ENCODE data around the gene PHAF1.
"Not testable (repeated sequence)": the region's sequence is repeated elsewhere in the genome, so short reads cannot be mapped to it uniquely, and the experiment has no call there.

Gene PHAF1

DNA sequence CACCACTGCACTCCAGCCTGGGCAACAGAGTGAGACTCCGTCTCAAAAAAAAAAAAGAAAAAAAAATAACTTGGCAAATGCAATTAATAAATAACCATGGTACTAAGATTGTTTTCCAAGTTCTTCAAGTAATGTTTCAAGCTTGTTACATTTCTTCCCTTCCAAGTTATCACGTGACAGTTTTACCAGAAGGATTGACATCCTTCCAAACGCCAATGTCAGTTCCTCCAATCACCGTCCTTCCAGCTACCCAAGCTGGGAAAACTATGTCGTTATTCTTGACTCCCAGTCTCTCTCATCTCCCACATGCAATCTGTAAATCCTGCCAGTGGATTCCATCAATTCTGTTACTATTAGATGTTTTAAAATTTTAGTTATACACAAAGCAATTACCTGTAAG is 3.9 kb upstream of the PHAF1 start:
- DNase-seq: no peak

GRCh38 chr16:67108489-67108888 is 1.3 kb upstream of the PHAF1 start:
- DNase-seq: no peak

DNA sequence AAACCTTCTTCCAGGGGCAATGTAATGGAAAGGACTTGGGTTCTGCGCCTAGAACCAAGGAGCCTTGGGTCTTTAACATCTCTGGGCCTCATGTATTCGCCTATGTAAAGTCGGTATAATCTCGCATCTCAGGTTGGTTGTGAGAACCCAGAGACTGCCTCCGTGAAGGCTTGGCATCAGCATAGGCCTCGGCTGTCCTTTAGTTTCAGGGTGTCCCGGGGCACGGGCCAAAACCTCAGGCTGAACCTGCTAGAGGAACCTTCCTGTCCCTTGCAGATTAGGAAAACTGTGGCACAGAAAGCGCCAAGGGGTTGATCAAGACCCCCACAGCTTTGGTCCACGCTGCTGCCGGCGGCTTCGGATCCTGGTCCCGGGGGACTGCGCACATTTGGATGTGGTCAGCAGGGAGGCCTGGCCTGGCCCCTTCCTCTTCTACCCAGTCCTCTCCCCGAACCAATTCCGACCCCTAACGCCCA is 772 bp upstream of the PHAF1 start:
- no peak for DNase-seq

DNA sequence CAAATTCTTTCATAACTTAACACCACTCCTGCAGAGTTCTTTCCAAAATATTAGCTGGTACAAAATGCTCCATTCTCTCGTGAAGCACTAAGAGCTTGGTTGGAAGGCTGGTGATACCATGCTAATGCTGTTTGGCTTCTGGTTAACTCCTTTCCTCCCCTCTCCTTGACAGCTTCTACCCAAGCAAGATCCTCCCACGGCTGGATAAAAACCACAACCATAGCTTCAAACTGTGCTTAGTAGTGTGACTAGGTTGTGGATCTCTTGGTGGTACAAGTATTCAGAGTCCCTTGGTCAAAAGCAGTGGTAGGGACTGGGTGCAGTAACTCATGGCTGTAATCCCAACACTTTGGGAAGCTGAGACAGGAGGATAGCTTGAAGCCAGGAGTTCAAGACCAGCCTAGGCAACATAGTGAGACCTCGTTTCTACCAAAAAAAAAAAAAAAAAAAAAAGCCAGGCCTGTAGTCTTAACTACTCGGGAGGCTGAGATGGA is 2.3 kb downstream of the PHAF1 start:
- no peak for DNase-seq

DNA sequence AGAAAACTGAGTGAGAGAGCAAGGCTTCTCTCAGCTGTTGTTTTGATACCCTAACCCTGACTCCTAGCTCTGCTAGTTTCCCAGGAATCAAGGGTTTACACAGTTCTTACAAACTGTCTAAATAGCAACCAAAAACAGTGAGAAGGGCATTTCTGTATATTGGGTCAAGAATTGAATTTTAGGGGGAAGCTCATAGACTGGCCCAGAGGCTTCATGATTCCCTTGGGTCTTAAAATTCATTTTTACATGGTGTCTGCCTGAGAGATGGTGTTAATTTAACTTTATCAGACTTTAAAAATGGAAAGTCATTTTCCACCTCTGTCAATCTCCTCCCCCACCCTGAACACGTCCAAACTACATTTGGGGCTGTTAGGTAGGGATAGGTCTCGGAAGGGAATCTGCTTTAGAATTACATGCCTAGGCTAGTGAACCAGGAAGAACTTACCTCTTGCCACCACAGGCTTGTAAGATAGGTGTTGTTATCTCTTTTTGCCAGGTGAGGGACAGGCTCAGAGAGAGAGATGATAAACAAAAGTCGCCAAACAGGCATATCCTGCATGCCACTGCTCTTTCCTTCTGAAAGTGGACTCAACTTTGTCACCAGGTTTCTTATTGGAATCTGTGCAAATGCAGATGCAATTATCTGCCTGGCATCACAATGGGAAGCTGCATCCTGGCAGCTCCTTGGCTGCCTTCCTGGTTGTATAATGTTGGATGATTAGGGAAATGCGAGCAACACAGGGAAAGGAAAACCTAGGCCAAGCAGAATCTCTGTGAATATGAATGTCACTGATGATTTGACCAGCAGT is 3.1 kb downstream of the PHAF1 start:
- no peak for DNase-seq

DNA sequence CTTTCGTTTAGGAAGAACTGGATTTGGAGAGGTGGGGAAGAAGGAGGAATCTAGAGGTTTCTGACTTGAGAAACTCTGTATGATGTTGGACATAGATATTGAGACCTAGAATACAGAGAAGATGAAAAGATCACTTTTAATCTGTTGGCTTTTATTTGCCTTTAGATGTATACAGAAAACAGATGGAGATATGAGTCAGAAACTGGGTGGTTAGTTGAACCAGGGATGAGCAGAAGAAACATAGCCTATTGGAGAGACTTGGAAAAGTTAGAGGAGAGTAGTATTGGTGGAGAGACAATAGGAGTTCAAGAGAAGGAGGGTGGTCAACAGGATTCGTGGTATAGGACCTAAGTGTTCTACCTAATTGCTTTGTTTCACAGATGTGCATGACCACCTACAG is 5.1 kb downstream of the PHAF1 start:
- no peak for DNase-seq

DNA sequence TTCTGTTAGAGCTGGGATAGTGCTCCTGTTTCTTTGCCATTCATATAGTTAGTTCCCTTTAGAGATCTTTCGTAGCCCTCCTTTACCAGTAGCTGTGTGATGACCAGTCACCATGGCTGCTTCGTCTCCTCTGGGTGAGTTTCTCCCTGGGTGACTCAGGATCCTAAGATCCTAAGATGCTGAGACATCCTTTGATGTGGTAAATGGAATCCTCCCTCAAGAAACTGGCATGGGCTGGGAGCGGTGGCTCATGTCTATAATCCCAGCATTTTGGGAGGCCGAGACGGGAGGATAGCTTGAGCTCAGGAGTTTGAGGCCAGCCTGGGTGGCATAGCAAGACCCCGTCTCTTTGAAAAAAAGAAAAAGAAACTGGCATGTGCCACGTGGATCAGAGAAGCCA is 5.9 kb downstream of the PHAF1 start:
- DNase-seq: no peak

- no peak for DNase-seq
These were observed 6.9 kb downstream of the PHAF1 start for GRCh38 chr16:67116388-67117311.

GRCh38 chr16:67117716-67118115 is 8.0 kb downstream of the PHAF1 start:
- DNase-seq: no peak

DNA sequence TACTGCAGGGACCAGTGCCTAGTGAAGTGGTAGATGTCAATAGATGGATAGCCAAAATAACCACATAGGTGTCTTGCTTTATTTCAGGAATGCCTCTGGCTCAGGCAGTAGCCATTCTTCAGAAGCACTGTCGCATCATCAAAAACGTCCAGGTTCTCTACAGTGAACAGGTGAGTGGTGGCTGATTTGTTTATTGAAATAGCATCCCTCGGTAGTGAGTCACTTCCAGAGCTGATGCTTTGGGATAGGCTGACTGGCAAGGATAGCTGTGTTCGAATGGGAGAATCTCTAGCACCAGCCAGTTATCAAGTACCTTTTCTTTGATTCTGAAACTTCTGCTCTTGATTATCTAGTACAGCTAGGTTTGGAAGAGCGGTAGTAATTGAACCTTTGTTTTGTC is 10.3 kb downstream of the PHAF1 start:
- no peak for DNase-seq

- not testable (repeated sequence) for DNase-seq
These were observed 13.1 kb downstream of the PHAF1 start for GRCh38 chr16:67122799-67123198.

- no peak for DNase-seq
These were observed 18.7 kb downstream of the PHAF1 start for GRCh38 chr16:67128417-67128816.

DNA sequence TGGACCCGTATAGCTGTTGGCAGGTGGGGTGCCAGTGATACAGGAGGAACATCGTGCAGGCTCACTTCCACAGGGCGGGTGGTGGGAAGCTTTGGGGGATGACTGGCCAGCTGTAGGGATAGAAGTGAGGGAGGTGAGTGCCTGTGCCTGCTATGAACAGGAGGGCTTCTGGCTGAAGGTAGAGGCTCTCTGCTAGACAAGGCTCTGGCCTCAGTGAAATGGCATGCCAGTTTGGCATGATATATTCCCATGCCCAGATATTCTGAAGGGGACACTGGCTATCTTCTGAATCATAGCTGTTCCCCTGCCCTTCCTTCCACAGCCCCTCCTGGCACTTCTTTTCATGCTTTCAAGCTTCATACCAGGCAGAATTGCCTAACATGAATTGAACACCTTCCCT is 19.1 kb downstream of the PHAF1 start:
- DNase-seq: no peak

- DNase-seq: no peak
These were observed 19.7 kb downstream of the PHAF1 start for GRCh38 chr16:67129422-67129821.

- no peak for DNase-seq
These were observed 27.9 kb downstream of the PHAF1 start for GRCh38 chr16:67137605-67138004.

GRCh38 chr16:67141391-67141790 is 31.6 kb downstream of the PHAF1 start:
- no peak for DNase-seq

DNA sequence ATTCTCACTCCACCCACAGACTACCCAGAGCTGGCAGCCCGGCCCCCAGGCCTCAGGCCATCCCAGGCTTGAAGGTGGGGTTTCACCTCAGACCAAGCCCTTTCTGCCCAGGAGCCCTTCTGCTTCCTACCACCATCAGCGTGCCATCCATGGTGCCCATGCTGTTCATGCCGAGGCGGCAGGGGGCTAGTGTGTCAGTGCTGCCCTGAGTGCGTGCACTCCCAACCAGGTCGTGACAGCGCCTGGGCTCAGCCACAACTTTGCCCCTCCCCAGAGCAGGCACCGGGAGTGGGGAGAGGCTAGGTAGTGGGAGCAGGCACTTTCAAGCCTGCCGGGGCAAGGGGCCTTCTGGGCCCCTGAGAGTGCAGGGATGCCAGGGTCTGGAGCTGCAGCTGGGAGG is 32.6 kb downstream of the PHAF1 start:
- no peak for DNase-seq

DNA sequence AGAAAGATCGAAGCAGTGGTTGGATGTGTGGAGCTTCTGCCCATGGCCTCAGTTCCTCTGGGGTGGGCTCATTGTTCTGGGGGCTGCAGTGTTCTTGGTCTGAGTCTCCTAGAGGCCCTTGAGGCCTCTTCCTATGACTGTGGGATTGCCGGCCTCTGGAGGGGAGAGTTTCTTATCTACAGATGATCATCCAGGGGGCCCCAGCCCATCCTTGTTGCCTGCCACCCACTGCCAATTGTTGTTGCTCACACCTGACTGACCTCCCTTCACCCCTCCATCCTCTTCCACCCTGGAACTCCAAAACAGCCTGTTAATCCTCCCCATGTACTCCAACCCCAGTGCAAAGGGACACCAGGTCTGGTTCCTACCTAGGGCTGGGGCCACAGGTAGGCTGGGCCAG is 35.2 kb downstream of the PHAF1 start:
- no peak for DNase-seq

DNA sequence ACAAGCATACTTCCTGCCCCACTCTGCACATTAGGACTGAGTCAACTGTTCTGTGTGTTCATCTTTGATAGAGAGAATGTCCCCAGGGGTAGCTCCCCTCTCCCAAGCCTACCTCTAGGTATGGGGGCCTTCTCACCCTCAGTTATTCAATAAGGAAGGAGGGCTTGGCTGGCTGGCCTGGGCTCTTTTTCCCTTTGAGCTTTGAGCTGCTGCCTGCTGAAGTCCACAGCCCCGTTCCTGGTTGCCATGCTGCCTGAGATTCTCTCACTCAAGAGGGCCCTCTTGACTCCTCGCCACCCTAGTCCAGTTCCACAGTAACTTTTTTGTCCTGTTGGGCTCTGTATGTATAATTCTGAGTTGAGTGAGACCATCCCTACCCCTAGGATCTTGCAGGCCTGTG is 36.0 kb downstream of the PHAF1 start:
- no peak for DNase-seq

GRCh38 chr16:67146523-67147357 is 37.0 kb downstream of the PHAF1 start:
- DNase-seq: no peak

GRCh38 chr16:67147437-67148140 is 37.8 kb downstream of the PHAF1 start:
- no peak for DNase-seq

GRCh38 chr16:67148221-67148620 is 38.5 kb downstream of the PHAF1 start:
- DNase-seq: no peak
